HepG2 (cell line): ENCODE data around the gene SCARB2. TPM values are rescaled to one million over a fixed set of nuclear protein-coding genes. Genes with fewer than 3 reads are reported as not detected.

ENCODE experiments used
- CHCHD3 ChIP-seq: sonication (generic); formaldehyde crosslinking; IDR thresholded peaks from 2 replicates; pipeline ENCODE4 v1.8.0; 2022; ENCODE audit warnings: mild to moderate bottlenecking, missing genetic modification reagents, moderate library complexity
- FOXK2 ChIP-seq: fragments of 450-650 bp; IDR thresholded peaks from 2 replicates; pipeline ENCODE4 v1.6.1; 2016
- GATA4 ChIP-seq: sonication (generic); IDR thresholded peaks from 2 replicates; pipeline ENCODE4 v1.6.1; 2016; ENCODE audit warnings: antibody characterized with exemption, low read depth, borderline replicate concordance
- GFI1 ChIP-seq: sonication (generic); formaldehyde crosslinking; IDR thresholded peaks from 2 replicates; pipeline ENCODE4 v1.5.0; 2020; ENCODE audit warnings: missing genetic modification reagents, mild to moderate bottlenecking, borderline replicate concordance
- GTF2F1 ChIP-seq: fragments of 150-350 bp; IDR thresholded peaks from 2 replicates; pipeline ENCODE4 v1.6.1; 2014; ENCODE audit warnings: low read length
- IKZF1 ChIP-seq: fragments of 450-650 bp; IDR thresholded peaks from 2 replicates; pipeline ENCODE4 v1.7.1; 2016
- IRF2 ChIP-seq: IDR thresholded peaks from 2 replicates; pipeline ENCODE4 v1.6.1; 2018; ENCODE audit warnings: missing genetic modification reagents, missing compliant biosample characterization
- JUN ChIP-seq: sonication (generic); formaldehyde crosslinking; IDR thresholded peaks from 2 replicates; pipeline ENCODE4 v1.4.0; 2020; ENCODE audit warnings: mild to moderate bottlenecking, missing genetic modification reagents
- KDM3A ChIP-seq: IDR thresholded peaks from 2 replicates; pipeline ENCODE4 v1.6.1; 2018; ENCODE audit warnings: low read depth, missing compliant biosample characterization
- MED8 ChIP-seq: sonication (generic); formaldehyde crosslinking; IDR thresholded peaks from 2 replicates; pipeline ENCODE4 v1.8.1; 2023; ENCODE audit warnings: mild to moderate bottlenecking, missing genetic modification reagents; ENCODE audit not compliant: insufficient replicate concordance
- PAF1 ChIP-seq: IDR thresholded peaks from 2 replicates; pipeline ENCODE4 v1.6.1; 2016; ENCODE audit warnings: missing genetic modification reagents, missing compliant biosample characterization
- PRMT3 ChIP-seq: sonication (generic); formaldehyde crosslinking; IDR thresholded peaks from 2 replicates; pipeline ENCODE4 v1.8.1; 2022; ENCODE audit warnings: low read depth, mild to moderate bottlenecking, moderate library complexity, missing genetic modification reagents, borderline replicate concordance
- REXO4 ChIP-seq: sonication (generic); formaldehyde crosslinking; IDR thresholded peaks from 2 replicates; pipeline ENCODE4 v1.8.0; 2022; ENCODE audit warnings: missing genetic modification reagents, mild to moderate bottlenecking, borderline replicate concordance
- SOX5 ChIP-seq: IDR thresholded peaks from 2 replicates; pipeline ENCODE4 v1.6.1; 2016; ENCODE audit warnings: borderline replicate concordance
- ZBTB21 ChIP-seq: sonication (generic); formaldehyde crosslinking; IDR thresholded peaks from 2 replicates; pipeline ENCODE4 v1.4.0; 2020; ENCODE audit warnings: missing genetic modification reagents
- ZBTB38 ChIP-seq: sonication (generic); formaldehyde crosslinking; IDR thresholded peaks from 2 replicates; pipeline ENCODE4 v1.5.1; 2020; ENCODE audit warnings: mild to moderate bottlenecking, missing genetic modification reagents
- ZBTB42 ChIP-seq: sonication (generic); formaldehyde crosslinking; IDR thresholded peaks from 2 replicates; pipeline ENCODE4 v1.5.0; 2020; ENCODE audit warnings: mild to moderate bottlenecking, missing genetic modification reagents
- ZMYM4 ChIP-seq: sonication (generic); formaldehyde crosslinking; IDR thresholded peaks from 2 replicates; pipeline ENCODE4 v1.8.1; 2023; ENCODE audit warnings: mild to moderate bottlenecking, missing genetic modification reagents
- ZNF136 ChIP-seq: sonication (generic); formaldehyde crosslinking; IDR thresholded peaks from 2 replicates; pipeline ENCODE4 v1.8.1; 2022; ENCODE audit warnings: low read depth, mild to moderate bottlenecking, moderate library complexity, missing genetic modification reagents
- ZNF205 ChIP-seq: IDR thresholded peaks from 2 replicates; pipeline ENCODE4 v1.6.1; 2018; ENCODE audit warnings: missing biosample characterization, missing genetic modification reagents
- ZNF225 ChIP-seq: sonication (generic); formaldehyde crosslinking; IDR thresholded peaks from 2 replicates; pipeline ENCODE4 v1.4.0; 2020; ENCODE audit warnings: mild to moderate bottlenecking, missing genetic modification reagents
- ZNF383 ChIP-seq: sonication (generic); formaldehyde crosslinking; IDR thresholded peaks from 2 replicates; pipeline ENCODE4 v1.4.0; 2020; ENCODE audit warnings: missing genetic modification reagents, mild to moderate bottlenecking, borderline replicate concordance
- ZNF431 ChIP-seq: sonication (generic); formaldehyde crosslinking; IDR thresholded peaks from 2 replicates; pipeline ENCODE4 v1.9.0; 2022; ENCODE audit warnings: missing genetic modification reagents, low read depth, mild to moderate bottlenecking, borderline replicate concordance
- ZNF441 ChIP-seq: sonication (generic); formaldehyde crosslinking; IDR thresholded peaks from 2 replicates; pipeline ENCODE4 v1.7.0; 2021; ENCODE audit warnings: missing genetic modification reagents, borderline replicate concordance
- ZNF451 ChIP-seq: sonication (generic); formaldehyde crosslinking; IDR thresholded peaks from 2 replicates; pipeline ENCODE4 v1.5.0; 2020; ENCODE audit warnings: mild to moderate bottlenecking, missing genetic modification reagents
- ZNF550 ChIP-seq: sonication (generic); formaldehyde crosslinking; IDR thresholded peaks from 2 replicates; pipeline ENCODE4 v1.4.0; 2020; ENCODE audit warnings: mild to moderate bottlenecking, missing genetic modification reagents, borderline replicate concordance
- ZNF7 ChIP-seq: IDR thresholded peaks from 2 replicates; pipeline ENCODE4 v1.6.1; 2016; ENCODE audit warnings: missing biosample characterization, missing genetic modification reagents
- polyA plus RNA-seq, 8 experiments: library from polyadenylated mRNA; depleted of rRNA in 3 of 8; stranded (reverse) in 7 of 8; unstranded in 1 of 8; fragments of >200 nt; fragmentation: Illumina TruSeq in 4 of 8; extraction: Trizol in 4 of 8; gene quantifications; 2 replicates each; pipeline versions ENCODE4 v1.2.1 to v1.2.3, GENCODE V29; 2011 to 2016; ENCODE audit warnings: low read depth in 4 of 8, missing spikeins in 1 of 8, mixed read lengths in 1 of 8; ENCODE audit not compliant: insufficient read depth in 1 of 8
- total RNA-seq, 5 experiments: library from RNA; depleted of rRNA; stranded (reverse); fragments of >200 nt; fragmentation: Illumina TruSeq; extraction: Trizol; gene quantifications; 2 replicates each; pipeline ENCODE4 v1.2.3, GENCODE V29; 2016; ENCODE audit warnings: low read depth in 1 of 5
- TF ChIP-seq, protein P1 (sequence below): sonication (generic); formaldehyde crosslinking; IDR thresholded peaks from 2 replicates; pipeline ENCODE4 v1.5.1; 2020; ENCODE audit warnings: missing genetic modification reagents, mild to moderate bottlenecking, borderline replicate concordance
- TF ChIP-seq, protein P2 (sequence below): sonication (generic); formaldehyde crosslinking; IDR thresholded peaks from 2 replicates; pipeline ENCODE4 v1.8.0; 2022; ENCODE audit warnings: missing genetic modification reagents, low read depth, mild to moderate bottlenecking, borderline replicate concordance
- TF ChIP-seq, protein P3 (sequence below): IDR thresholded peaks from 2 replicates; pipeline ENCODE4 v1.6.1; 2016; ENCODE audit warnings: low read depth

Gene SCARB2
- total and polyA plus RNA-seq, 2 of the 13 experiments (the other 11 are each of a cell fraction or from before 2014, with no cell fraction given) = 40.6 to 43.4 TPM

DNA sequence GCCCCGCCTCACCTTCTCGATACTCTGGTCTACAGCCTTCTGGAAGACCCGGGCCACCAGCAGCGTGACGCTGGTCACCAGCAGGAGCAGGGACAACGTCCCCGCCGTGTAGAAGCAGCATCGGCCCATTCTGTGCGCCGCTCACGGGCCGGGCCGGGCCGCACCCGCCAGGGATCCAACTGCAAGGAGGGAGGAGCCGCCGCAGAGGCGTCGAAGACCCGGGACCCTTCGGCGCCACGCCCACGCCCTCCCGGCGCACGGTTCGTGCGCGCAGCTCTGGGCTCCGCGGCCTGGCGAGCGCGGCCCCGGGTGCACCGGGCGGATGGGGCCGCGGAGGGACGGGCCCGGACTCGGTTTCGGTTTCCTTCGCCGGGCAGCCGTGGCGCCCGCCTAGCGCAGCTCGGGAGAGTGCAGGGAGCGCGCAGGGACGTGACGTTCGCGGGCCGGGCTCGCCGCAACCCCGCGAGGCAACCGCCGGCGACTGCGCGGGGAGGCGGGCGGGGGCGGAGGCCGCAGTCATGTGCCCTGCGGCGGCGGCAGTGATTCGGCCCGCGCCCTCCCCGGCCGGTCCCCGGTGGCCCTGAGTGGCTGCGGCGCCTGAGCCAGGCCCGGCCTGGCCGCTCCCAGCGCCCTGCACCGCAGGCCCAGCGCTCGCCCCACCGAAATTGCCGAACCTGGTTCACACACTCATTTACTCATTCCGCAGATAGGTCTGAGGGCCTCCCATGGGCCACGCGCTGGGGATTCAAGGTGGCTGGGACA lies at the start of gene SCARB2 (continued):
- 0 out of 2 replicates have a peak, but pooled peaks have one; percentile 81 for TF ChIP-seq ZNF383 (CRISPR knock-in tag)
- no peak for TF ChIP-seq ZNF136
- TF ChIP-seq IRF2 = peak; percentile 76; the same call in 1 of the 2 replicates
- no peak for TF ChIP-seq GTF2F1
- no peak for TF ChIP-seq ZNF205 (CRISPR knock-in tag)
- TF ChIP-seq, protein P1, sequence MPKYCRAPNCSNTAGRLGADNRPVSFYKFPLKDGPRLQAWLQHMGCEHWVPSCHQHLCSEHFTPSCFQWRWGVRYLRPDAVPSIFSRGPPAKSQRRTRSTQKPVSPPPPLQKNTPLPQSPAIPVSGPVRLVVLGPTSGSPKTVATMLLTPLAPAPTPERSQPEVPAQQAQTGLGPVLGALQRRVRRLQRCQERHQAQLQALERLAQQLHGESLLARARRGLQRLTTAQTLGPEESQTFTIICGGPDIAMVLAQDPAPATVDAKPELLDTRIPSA (CRISPR knock-in tag) = 0 out of 2 replicates have a peak, but pooled peaks have one; percentile 22
- TF ChIP-seq, protein P2, sequence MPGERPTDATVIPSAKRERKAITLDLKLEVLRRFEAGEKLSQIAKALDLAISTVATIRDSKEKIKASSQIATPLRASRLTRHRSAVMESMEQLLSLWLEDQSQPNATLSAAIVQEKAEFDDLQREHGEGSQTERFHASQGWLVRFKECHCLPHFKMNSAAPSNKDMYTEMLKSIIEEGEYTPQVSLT = no peak; the same call in 1 of the 2 replicates
- no peak for TF ChIP-seq CHCHD3 (CRISPR knock-in tag)
- TF ChIP-seq JUN = no peak
- no peak for TF ChIP-seq ZBTB21
- no peak for TF ChIP-seq ZNF550
- peak; percentile 45; the same call in 1 of the 2 replicates for TF ChIP-seq GFI1 (CRISPR knock-in tag)
- no peak for TF ChIP-seq ZNF441 (CRISPR knock-in tag)
- no peak for TF ChIP-seq MED8 (CRISPR knock-in tag)
- no peak for TF ChIP-seq IKZF1
- peak; percentile 77 for TF ChIP-seq ZNF431 (CRISPR knock-in tag)
- no peak for TF ChIP-seq ZNF225
- no peak for TF ChIP-seq PAF1 (CRISPR knock-in tag)
- no peak; the same call in 1 of the 2 replicates for TF ChIP-seq REXO4
- TF ChIP-seq ZBTB38 (CRISPR knock-in tag) = peak; percentile 34; the same call in 1 of the 2 replicates
- TF ChIP-seq, protein P3, sequence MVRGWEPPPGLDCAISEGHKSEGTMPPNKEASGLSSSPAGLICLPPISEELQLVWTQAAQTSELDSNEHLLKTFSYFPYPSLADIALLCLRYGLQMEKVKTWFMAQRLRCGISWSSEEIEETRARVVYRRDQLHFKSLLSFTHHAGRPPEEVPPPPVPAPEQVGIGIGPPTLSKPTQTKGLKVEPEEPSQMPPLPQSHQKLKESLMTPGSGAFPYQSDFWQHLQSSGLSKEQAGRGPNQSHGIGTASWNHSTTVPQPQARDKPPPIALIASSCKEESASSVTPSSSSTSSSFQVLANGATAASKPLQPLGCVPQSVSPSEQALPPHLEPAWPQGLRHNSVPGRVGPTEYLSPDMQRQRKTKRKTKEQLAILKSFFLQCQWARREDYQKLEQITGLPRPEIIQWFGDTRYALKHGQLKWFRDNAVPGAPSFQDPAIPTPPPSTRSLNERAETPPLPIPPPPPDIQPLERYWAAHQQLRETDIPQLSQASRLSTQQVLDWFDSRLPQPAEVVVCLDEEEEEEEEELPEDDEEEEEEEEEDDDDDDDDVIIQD = no peak
- peak; percentile 75; the same call in 1 of the 2 replicates for TF ChIP-seq ZNF451 (CRISPR knock-in tag)
- peak; percentile 14; the same call in 1 of the 2 replicates for TF ChIP-seq GATA4
- TF ChIP-seq ZMYM4 (CRISPR knock-in tag) = peak; percentile 90
- no peak for TF ChIP-seq ZBTB42 (CRISPR knock-in tag)
- TF ChIP-seq KDM3A = 0 out of 2 replicates have a peak, but pooled peaks have one; percentile 22
- TF ChIP-seq FOXK2 = no peak
- TF ChIP-seq SOX5 (CRISPR knock-in tag) = no peak
- TF ChIP-seq ZNF7 (CRISPR knock-in tag) = no peak
- 0 out of 2 replicates have a peak, but pooled peaks have one; percentile 53 for TF ChIP-seq PRMT3 (CRISPR knock-in tag)
